OCI-LY7 (cell line): ENCODE measurements around the gene IFT88.

ENCODE experiments used
- CTCF ChIP-seq: fragments of 200-600 bp; sonication (generic); conservative IDR thresholded peaks from 2 replicates; pipeline ENCODE4 v1.5.1; 2014; ENCODE audit warnings: mild to moderate bottlenecking, antibody characterized with exemption, low read length, moderate library complexity, mixed read lengths
- EZH2phosphoT487 ChIP-seq: fragments of 200-600 bp; sonication (generic); IDR thresholded peaks from 2 replicates; pipeline ENCODE4 v1.6.1; 2018; ENCODE audit warnings: low read depth, borderline replicate concordance, mild to moderate bottlenecking, mixed run types, antibody characterized with exemption, low read length, moderate library complexity, mixed read lengths

GRCh38 chr13:20526664-20527063, 40.3 kb upstream of the IFT88 start:
- no peak for TF ChIP-seq CTCF
- TF ChIP-seq EZH2phosphoT487: no peak
